SH-SY5Y (cell line): ENCODE results near the gene BBS5.

Source experiments
- GATA2 ChIP-seq: IDR thresholded peaks from 2 replicates; pipeline ENCODE4 v1.6.1; 2011; ENCODE audit warnings: mild to moderate bottlenecking, low read depth, low read length
- GATA3 ChIP-seq: IDR thresholded peaks from 2 replicates; pipeline ENCODE4 v1.6.1; 2011; ENCODE audit warnings: low read depth, mild to moderate bottlenecking, low read length, moderate library complexity

The BBS5 gene

GRCh38 chr2:169512525-169512924 is 33.2 kb downstream of the BBS5 start:
- TF ChIP-seq GATA2 (no peak), GATA3 (no peak)

GRCh38 chr2:169513094-169513493 is 33.8 kb downstream of the BBS5 start:
- TF ChIP-seq GATA2, result no peak
- no peak for TF ChIP-seq GATA3

GRCh38 chr2:169513926-169514325 is 34.6 kb downstream of the BBS5 start:
- no peak for TF ChIP-seq GATA2
- TF ChIP-seq GATA3, result no peak

- TF ChIP-seq GATA3 (no peak), GATA2 (no peak)
These were observed 41.6 kb downstream of the BBS5 start for GRCh38 chr2:169520896-169521295.

GRCh38 chr2:169523681-169524080 is 44.4 kb downstream of the BBS5 start:
- no peak for TF ChIP-seq GATA2
- TF ChIP-seq GATA3, result no peak

- TF ChIP-seq GATA3 (no peak), GATA2 (no peak)
These were observed 46.1 kb downstream of the BBS5 start for GRCh38 chr2:169525434-169525833.

- TF ChIP-seq GATA3 (no peak), GATA2 (no peak)
These were observed 47.2 kb downstream of the BBS5 start for GRCh38 chr2:169526451-169526850.

- TF ChIP-seq GATA2 (no peak), GATA3 (no peak)
These were observed 49.0 kb downstream of the BBS5 start for GRCh38 chr2:169528271-169528701.

GRCh38 chr2:169540146-169540545 is 60.9 kb downstream of the BBS5 start:
- no peak for TF ChIP-seq GATA3
- no peak for TF ChIP-seq GATA2

GRCh38 chr2:169542433-169542832 is 63.1 kb downstream of the BBS5 start:
- TF ChIP-seq GATA2, result no peak
- no peak for TF ChIP-seq GATA3

GRCh38 chr2:169546756-169547155 is 67.5 kb downstream of the BBS5 start:
- no peak for TF ChIP-seq GATA2
- no peak for TF ChIP-seq GATA3
